Measurements from ENCODE around the gene XAB2. TPM values are rescaled to one million over a fixed set of nuclear protein-coding genes. Genes with fewer than 3 reads are reported as not detected.

XAB2 gene
- total RNA-seq, 4 donors from 2014 or later, result 51.6 to 62.0 (median 54.3) TPM

- TF ChIP-seq CTCF (IDR thresholded peaks at IDR 0.05), result no peak
- no peak for TF ChIP-seq POLR2A (IDR thresholded peaks at IDR 0.05)
- no peak for TF ChIP-seq EP300 (IDR thresholded peaks at IDR 0.05)
- H3K4me3 ChIP-seq, result no peak overlapping the region
- no peak overlapping the region for H3K27ac ChIP-seq
- no peaks in the 10 kb centered on the region for H3K9me3 ChIP-seq
- peaks cover 0 to 27% of the 10 kb centered on the region in 2 donors for H3K27me3 ChIP-seq
- WGBS, 2 donors, result 69 to 76% methylated on average over 6 to 9 of the region's 10 CpGs
- DNase-seq (ENCODE audit: low spot score in 2 of 2), result no peak
- no peaks in the 10 kb centered on the region for H3K36me3 ChIP-seq
- H3K4me1 ChIP-seq, result no peaks in the 10 kb centered on the region
These were observed 22.0 kb downstream of the XAB2 start for GRCh38 chr19:7607212-7607873.

- no peak overlapping the region for H3K27ac ChIP-seq
- no peaks in the 10 kb centered on the region for H3K4me1 ChIP-seq
- TF ChIP-seq POLR2A (IDR thresholded peaks at IDR 0.05), result no peak
- TF ChIP-seq EP300 (IDR thresholded peaks at IDR 0.05), result no peak
- no peak for TF ChIP-seq CTCF (IDR thresholded peaks at IDR 0.05)
- no peaks in the 10 kb centered on the region for H3K9me3 ChIP-seq
- peaks cover 0 to 35% of the 10 kb centered on the region in 2 donors for H3K27me3 ChIP-seq
- no peak for DNase-seq (ENCODE audit: low spot score in 2 of 2)
- WGBS, 2 donors, result 63 to 81% methylated on average over 4 to 10 of the region's 17 CpGs
- H3K4me3 ChIP-seq, result no peak overlapping the region
- H3K36me3 ChIP-seq, result no peaks in the 10 kb centered on the region
These were observed 23.1 kb downstream of the XAB2 start for GRCh38 chr19:7606289-7606688.

GRCh38 chr19:7605490-7606222, 23.7 kb downstream of the XAB2 start:
- Histone ChIP-seq H3K27ac (no peak overlapping the region), H3K9me3 (no peaks in the 10 kb centered on the region), H3K27me3 (peaks cover 0 to 35% of the 10 kb centered on the region in 2 donors), H3K36me3 (no peaks in the 10 kb centered on the region), H3K4me3 (no peak overlapping the region), H3K4me1 (no peaks in the 10 kb centered on the region)
- 72 to 77% methylated on average over 14 of the region's 14 CpGs for WGBS, 2 donors
- DNase-seq (ENCODE audit: low spot score in 2 of 2), result no peak
- TF ChIP-seq CTCF (IDR thresholded peaks at IDR 0.05) (no peak), POLR2A (IDR thresholded peaks at IDR 0.05) (no peak), EP300 (IDR thresholded peaks at IDR 0.05) (no peak)

GRCh38 chr19:7603919-7604318, 25.4 kb downstream of the XAB2 start:
- no peak for TF ChIP-seq POLR2A (IDR thresholded peaks at IDR 0.05)
- no peak for TF ChIP-seq CTCF (IDR thresholded peaks at IDR 0.05)
- no peak for TF ChIP-seq EP300 (IDR thresholded peaks at IDR 0.05)
- Histone ChIP-seq H3K4me1 (no peaks in the 10 kb centered on the region), H3K27ac (no peak overlapping the region), H3K9me3 (no peaks in the 10 kb centered on the region), H3K36me3 (no peaks in the 10 kb centered on the region), H3K27me3 (peaks cover 0 to 36% of the 10 kb centered on the region in 2 donors), H3K4me3 (no peak overlapping the region)
- WGBS, 2 donors, result 82% methylated on average over 9 of the region's 9 CpGs
- no peak for DNase-seq (ENCODE audit: low spot score in 2 of 2)

GRCh38 chr19:7602935-7603497, 26.3 kb downstream of the XAB2 start:
- H3K27me3 ChIP-seq, result peaks cover 0 to 46% of the 10 kb centered on the region in 2 donors
- H3K27ac ChIP-seq, result no peak overlapping the region
- 81 to 84% methylated on average over 11 of the region's 11 CpGs for WGBS, 2 donors
- DNase-seq (ENCODE audit: low spot score in 2 of 2), result no peak
- no peaks in the 10 kb centered on the region for H3K36me3 ChIP-seq
- TF ChIP-seq CTCF (IDR thresholded peaks at IDR 0.05) (no peak), EP300 (IDR thresholded peaks at IDR 0.05) (no peak), POLR2A (IDR thresholded peaks at IDR 0.05) (no peak)
- no peak overlapping the region for H3K4me3 ChIP-seq
- H3K4me1 ChIP-seq, result no peaks in the 10 kb centered on the region
- no peaks in the 10 kb centered on the region for H3K9me3 ChIP-seq

Data from tibial nerve (tissue), 4 donors.